Calu3 (cell line): ENCODE measurements around the gene MYO1G. TPM values are rescaled to one million over a fixed set of nuclear protein-coding genes. Genes with fewer than 3 reads are reported as not detected.

ENCODE experiments used
- BruUV-seq: library from RNA; stranded (reverse); fragments of 400-500 nt; replicated peaks from 2 replicates; lab custom pipeline; 2021; lab: Mats Ljungman, UMichigan
- CTCF ChIA-PET: fragments of 300-600 bp; sonication (Branson Sonifier 250); formaldehyde crosslinking; loops from one replicate; lab custom pipeline; 2022; ENCODE audit warnings: antibody characterized with exemption; lab: Charles Lee
- DNase-seq: peaks from one replicate; pipeline ENCODE4 v3.0.0; 2022
- H3K27ac Mint-ChIP-seq: one replicate; pipeline ENCODE4 v1.8.0; 2022; ENCODE audit warnings: mixed read lengths; ENCODE audit not compliant: unreplicated experiment
- H3K27me3 Mint-ChIP-seq: one replicate; pipeline ENCODE4 v1.8.0; 2022; ENCODE audit warnings: mixed read lengths; ENCODE audit not compliant: unreplicated experiment
- H3K36me3 Mint-ChIP-seq: one replicate; pipeline ENCODE4 v1.8.0; 2022; ENCODE audit warnings: mild to moderate bottlenecking, moderate library complexity, mixed read lengths; ENCODE audit not compliant: insufficient read depth, unreplicated experiment
- H3K4me1 Mint-ChIP-seq: one replicate; pipeline ENCODE4 v1.8.0; 2022; ENCODE audit warnings: mild to moderate bottlenecking, low read depth, mixed read lengths; ENCODE audit not compliant: unreplicated experiment
- H3K4me3 Mint-ChIP-seq: one replicate; pipeline ENCODE4 v1.8.0; 2022; ENCODE audit warnings: mild to moderate bottlenecking, low read depth, moderate library complexity, mixed read lengths; ENCODE audit not compliant: unreplicated experiment
- H3K9me3 Mint-ChIP-seq: one replicate; pipeline ENCODE4 v1.8.0; 2022; ENCODE audit warnings: low read depth, mixed read lengths; ENCODE audit not compliant: unreplicated experiment
- intact Hi-C: fragments of 100-400 bp; cut with micrococcal nuclease; formaldehyde crosslinking; loops from one replicate; pipeline ENCODE4 v1.10.0; 2022; ENCODE audit not compliant: unreplicated experiment
- total RNA-seq: library from RNA; stranded (reverse); gene quantifications from 2 replicates; pipeline ENCODE4 v1.2.3, GENCODE V29; 2022
- TF ChIP-seq, protein P1 (sequence below): fragments of 200-600 bp; IDR thresholded peaks from one replicate; pipeline ENCODE4 v1.8.0; 2022; ENCODE audit warnings: antibody characterized with exemption; ENCODE audit not compliant: unreplicated experiment

The MYO1G gene
- total RNA-seq, 1 experiment from 2014 or later: 0.33 TPM

DNA sequence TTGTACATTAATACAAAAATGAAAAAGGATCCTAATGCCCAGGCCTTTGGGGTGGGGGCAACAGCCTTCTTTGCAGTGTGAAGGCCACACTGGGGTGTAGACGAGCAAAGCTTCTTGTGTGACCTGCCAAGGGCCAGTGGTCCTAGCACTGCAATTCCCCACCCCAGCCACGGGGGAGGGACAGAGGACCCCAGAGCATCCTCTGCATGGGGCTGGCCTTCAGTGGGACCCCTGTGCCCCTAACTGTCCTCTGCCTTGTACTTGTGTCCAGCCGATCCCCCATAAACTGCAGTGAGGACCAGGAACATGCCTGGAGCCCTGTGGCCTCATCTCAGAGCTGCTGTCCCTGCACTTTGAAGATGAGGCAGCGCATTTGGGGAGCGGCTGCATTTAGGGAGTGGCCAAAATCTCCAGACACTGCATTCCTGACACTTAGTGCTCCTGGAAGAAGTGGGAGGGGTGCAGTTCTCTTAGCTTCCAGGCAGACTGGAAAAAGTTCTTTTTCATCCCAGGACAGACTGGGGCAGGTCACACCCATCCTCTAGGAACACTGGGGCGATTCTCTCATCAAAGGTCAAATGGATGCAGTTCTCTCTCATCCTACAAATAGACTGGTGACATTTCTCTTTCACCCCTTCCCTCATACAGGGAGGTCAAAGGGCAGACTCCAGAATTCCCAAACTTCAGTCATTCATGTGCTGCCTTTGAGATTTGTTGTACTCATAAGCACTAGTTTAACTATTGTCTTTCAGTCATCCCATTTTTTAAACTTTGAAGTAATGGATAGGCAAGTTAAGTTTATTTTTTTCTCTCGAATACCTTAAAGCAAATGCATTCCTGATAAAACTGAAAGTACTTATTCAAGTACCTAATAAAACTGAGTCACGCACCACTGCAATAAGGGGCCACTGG lies 922 bp upstream of the MYO1G start:
- peaks cover 53% of the 10 kb centered on the region for H3K36me3 Mint-ChIP-seq
- TF ChIP-seq, protein P1, sequence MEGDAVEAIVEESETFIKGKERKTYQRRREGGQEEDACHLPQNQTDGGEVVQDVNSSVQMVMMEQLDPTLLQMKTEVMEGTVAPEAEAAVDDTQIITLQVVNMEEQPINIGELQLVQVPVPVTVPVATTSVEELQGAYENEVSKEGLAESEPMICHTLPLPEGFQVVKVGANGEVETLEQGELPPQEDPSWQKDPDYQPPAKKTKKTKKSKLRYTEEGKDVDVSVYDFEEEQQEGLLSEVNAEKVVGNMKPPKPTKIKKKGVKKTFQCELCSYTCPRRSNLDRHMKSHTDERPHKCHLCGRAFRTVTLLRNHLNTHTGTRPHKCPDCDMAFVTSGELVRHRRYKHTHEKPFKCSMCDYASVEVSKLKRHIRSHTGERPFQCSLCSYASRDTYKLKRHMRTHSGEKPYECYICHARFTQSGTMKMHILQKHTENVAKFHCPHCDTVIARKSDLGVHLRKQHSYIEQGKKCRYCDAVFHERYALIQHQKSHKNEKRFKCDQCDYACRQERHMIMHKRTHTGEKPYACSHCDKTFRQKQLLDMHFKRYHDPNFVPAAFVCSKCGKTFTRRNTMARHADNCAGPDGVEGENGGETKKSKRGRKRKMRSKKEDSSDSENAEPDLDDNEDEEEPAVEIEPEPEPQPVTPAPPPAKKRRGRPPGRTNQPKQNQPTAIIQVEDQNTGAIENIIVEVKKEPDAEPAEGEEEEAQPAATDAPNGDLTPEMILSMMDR: no peak
- DNase-seq: no peak

DNA sequence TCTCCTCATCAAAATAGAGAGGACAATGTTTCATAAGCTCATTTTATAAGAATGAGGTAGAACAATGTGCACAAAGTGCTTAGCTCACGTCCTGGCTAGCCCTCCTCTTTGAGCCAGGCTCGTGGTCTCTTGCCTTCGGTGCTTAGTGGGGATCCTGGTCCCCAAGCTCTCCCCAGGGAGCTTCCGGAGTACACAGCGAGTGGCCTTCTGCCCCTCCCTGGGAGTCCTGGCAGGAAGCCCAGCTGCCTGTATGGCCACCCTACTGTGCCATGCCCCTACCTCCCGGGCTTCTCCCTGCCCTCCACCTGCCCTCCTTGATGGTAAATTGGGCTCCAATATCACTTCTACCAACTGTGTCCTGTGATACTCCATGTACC lies 868 bp downstream of the MYO1G start:
- H3K27me3 Mint-ChIP-seq: no peaks in the 10 kb centered on the region
- no peak overlapping the region for H3K27ac Mint-ChIP-seq
- BruUV-seq: no TSS peak
- H3K4me3 Mint-ChIP-seq: no peak overlapping the region
- H3K9me3 Mint-ChIP-seq: no peaks in the 10 kb centered on the region
- DNase-seq: no peak
- TF ChIP-seq, protein P1: no peak
- CTCF ChIA-PET: interaction anchor here (0.7 kb wide), 1 partner anchor 719 kb away, joined by 3 read pairs; no protein-coding TSS in a partner anchor
- peaks cover 35% of the 10 kb centered on the region for H3K36me3 Mint-ChIP-seq
- intact Hi-C loops: no loop called here
- H3K4me1 Mint-ChIP-seq: peaks cover 11% of the 10 kb centered on the region

More for the DNA sequence above, 922 bp upstream of the MYO1G start:
- CTCF ChIA-PET: interaction anchor here (0.6 kb wide), 1 partner anchor 32 kb away, joined by 7 read pairs; no protein-coding TSS in a partner anchor
- Mint-ChIP-seq H3K4me3 (no peak overlapping the region), H3K4me1 (peaks cover 28% of the 10 kb centered on the region), H3K27me3 (no peaks in the 10 kb centered on the region), H3K27ac (no peak overlapping the region), H3K9me3 (no peaks in the 10 kb centered on the region)
- intact Hi-C loops: no loop called here
- no TSS peak for BruUV-seq

DNA sequence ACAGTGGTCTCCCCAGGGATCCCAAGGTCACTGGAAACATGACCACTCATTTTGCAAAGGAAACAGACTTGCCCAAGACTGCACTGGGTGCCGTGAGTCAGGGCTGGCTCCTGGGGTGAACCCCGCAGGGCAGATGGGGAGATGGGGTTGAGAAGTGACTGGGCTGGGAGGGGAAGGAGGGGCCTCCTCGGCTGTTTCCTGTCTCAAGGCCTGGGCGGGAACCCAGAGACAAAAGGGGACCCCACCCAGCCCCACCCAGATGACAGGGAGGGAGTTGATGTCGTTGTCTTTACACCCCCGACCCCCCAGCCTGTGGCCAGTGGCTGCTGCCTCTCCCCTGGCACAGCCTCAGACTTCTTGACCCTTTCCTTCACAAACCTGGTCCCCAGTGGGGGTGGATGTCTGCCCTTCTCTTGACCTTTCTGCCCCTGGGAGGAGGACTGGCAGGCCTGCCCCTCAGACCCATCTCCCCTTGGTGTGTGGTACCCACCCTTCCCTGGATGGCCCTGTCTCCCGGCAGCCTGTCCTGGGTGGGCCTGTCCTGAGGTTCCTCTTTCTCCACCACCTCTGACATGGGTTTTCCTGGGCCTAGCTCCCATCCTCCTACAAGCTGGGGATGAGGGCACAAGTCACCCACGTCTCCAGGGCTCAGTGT lies 1.4 kb downstream of the MYO1G start:
- intact Hi-C loops: no loop called here
- Mint-ChIP-seq H3K36me3 (peaks cover 30% of the 10 kb centered on the region), H3K9me3 (no peaks in the 10 kb centered on the region), H3K27ac (no peak overlapping the region), H3K27me3 (peaks cover 4% of the 10 kb centered on the region), H3K4me1 (peaks cover 11% of the 10 kb centered on the region), H3K4me3 (no peak overlapping the region)
- TF ChIP-seq, protein P1: no peak
- CTCF ChIA-PET: interaction anchor here (0.7 kb wide), 1 partner anchor 720 kb away, joined by 3 read pairs; no protein-coding TSS in a partner anchor
- BruUV-seq: no TSS peak
- no peak for DNase-seq

DNA sequence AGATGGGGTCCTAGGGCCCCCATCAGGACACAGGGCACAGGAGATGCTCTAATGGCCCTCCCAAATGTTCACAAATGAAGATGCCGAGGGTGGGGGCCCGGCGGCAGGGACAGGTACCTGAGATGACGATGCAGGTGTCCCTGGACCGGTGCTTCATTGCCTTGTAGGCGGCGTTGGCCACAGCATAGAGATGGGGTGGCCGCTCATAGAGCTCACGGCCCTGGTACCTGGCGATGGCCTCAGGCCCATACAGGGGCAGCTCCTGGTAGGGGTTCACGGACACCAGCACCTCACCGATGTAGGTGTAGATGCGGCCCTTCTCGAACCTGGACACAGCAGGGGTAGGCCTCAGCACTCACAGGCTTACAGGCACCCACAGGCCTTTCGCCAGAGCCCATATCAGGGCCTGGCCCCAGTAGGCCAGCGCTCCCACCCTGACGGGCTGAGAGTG lies 2.0 kb downstream of the MYO1G start:
- DNase-seq: no peak
- CTCF ChIA-PET: interaction anchor here (0.6 kb wide), 1 partner anchor 14 kb away, joined by 3 read pairs; no protein-coding TSS in a partner anchor

More for the DNA sequence above, 2.0 kb downstream of the MYO1G start:
- intact Hi-C loops: no loop called here
- Mint-ChIP-seq H3K9me3 (no peaks in the 10 kb centered on the region), H3K27me3 (peaks cover 10% of the 10 kb centered on the region), H3K27ac (no peak overlapping the region), H3K4me3 (no peak overlapping the region), H3K36me3 (peaks cover 23% of the 10 kb centered on the region), H3K4me1 (peaks cover 11% of the 10 kb centered on the region)
- BruUV-seq: no TSS peak
- TF ChIP-seq, protein P1: no peak
